ENCODE measurements around the gene PELO.

- TF ChIP-seq FOXM1 (IDR thresholded peaks at IDR 0.05; ENCODE audit: low read depth) (no peak), FOXM1 (CRISPR knock-in tag; IDR thresholded peaks at IDR 0.05; ENCODE audit: low read depth) (no peak), MXD1 (CRISPR knock-in tag; IDR thresholded peaks at IDR 0.05; ENCODE audit: borderline replicate concordance, poor library complexity, severe bottlenecking) (no peak), KDM1A (IDR thresholded peaks at IDR 0.05) (no peak), KLF6 (CRISPR knock-in tag; IDR thresholded peaks at IDR 0.05; ENCODE audit: borderline replicate concordance) (no peak), CTCF (IDR thresholded peaks at IDR 0.05 in 2 of 3, conservative IDR thresholded peaks at IDR 0.05 in 1 of 3; ENCODE audit: insufficient read depth in 2 of 3, low read depth in 1 of 3, low read length in 3 of 3) (no peak), CEBPB (tag; IDR thresholded peaks at IDR 0.05) (no peak), NRF1 (conservative IDR thresholded peaks at IDR 0.05 in 1 of 2, IDR thresholded peaks at IDR 0.05 in 1 of 2) (no peak), KLF10 (CRISPR knock-in tag; IDR thresholded peaks at IDR 0.05) (no peak), EZH2 (IDR thresholded peaks at IDR 0.05; ENCODE audit: borderline replicate concordance, low read depth, low read length) (no peak), POLR2AphosphoS5 (IDR thresholded peaks at IDR 0.05; ENCODE audit: control insufficient read depth, insufficient read depth, low read depth, low read length) (no peak), SMAD4 (CRISPR knock-in tag; conservative IDR thresholded peaks at IDR 0.05) (no peak), ELK1 (CRISPR knock-in tag; IDR thresholded peaks at IDR 0.05) (no peak)
Measured at GRCh38 chr5:52789851-52790250, 2.1 kb downstream of the PELO start.
